Duodenal mucosa (tissue), 2 donors: ENCODE measurements around the gene MTSS2.
A peak's percentile ranks its signal among the peaks of the same experiment; 100 is the strongest.

ENCODE experiments used
- H3K27ac ChIP-seq: one replicate; pipeline ENCODE4 v1.7.0; 2013; ENCODE audit warnings: low read depth, low read length
- H3K27me3 ChIP-seq, 2 donors: one replicate each; pipeline ENCODE4 v1.7.0; 2013; ENCODE audit warnings: low read length in 2 of 2, control low read depth in 1 of 2; ENCODE audit not compliant: insufficient read depth in 2 of 2, control insufficient read depth in 1 of 2
- H3K36me3 ChIP-seq, 2 donors: one replicate each; pipeline ENCODE4 v1.7.0; 2013; ENCODE audit warnings: low read length in 2 of 2, control low read depth in 1 of 2; ENCODE audit not compliant: insufficient read depth in 2 of 2, control insufficient read depth in 1 of 2
- H3K4me1 ChIP-seq, 2 donors: one replicate each; pipeline ENCODE4 v1.7.0; 2013; ENCODE audit warnings: low read length in 2 of 2, control low read depth in 1 of 2; ENCODE audit not compliant: insufficient read depth in 2 of 2, control insufficient read depth in 1 of 2
- H3K4me3 ChIP-seq, 2 donors: one replicate each; pipeline ENCODE4 v1.7.0; 2013; ENCODE audit warnings: low read length in 2 of 2, low read depth in 1 of 2
- H3K9ac ChIP-seq, 2 donors: one replicate each; pipeline ENCODE4 v1.7.0; 2013; ENCODE audit warnings: low read length in 2 of 2, low read depth in 1 of 2
- H3K9me3 ChIP-seq, 2 donors: one replicate each; pipeline ENCODE4 v1.7.0; 2013; ENCODE audit warnings: low read length in 2 of 2, control low read depth in 1 of 2; ENCODE audit not compliant: control insufficient read depth in 1 of 2

The MTSS2 gene

DNA sequence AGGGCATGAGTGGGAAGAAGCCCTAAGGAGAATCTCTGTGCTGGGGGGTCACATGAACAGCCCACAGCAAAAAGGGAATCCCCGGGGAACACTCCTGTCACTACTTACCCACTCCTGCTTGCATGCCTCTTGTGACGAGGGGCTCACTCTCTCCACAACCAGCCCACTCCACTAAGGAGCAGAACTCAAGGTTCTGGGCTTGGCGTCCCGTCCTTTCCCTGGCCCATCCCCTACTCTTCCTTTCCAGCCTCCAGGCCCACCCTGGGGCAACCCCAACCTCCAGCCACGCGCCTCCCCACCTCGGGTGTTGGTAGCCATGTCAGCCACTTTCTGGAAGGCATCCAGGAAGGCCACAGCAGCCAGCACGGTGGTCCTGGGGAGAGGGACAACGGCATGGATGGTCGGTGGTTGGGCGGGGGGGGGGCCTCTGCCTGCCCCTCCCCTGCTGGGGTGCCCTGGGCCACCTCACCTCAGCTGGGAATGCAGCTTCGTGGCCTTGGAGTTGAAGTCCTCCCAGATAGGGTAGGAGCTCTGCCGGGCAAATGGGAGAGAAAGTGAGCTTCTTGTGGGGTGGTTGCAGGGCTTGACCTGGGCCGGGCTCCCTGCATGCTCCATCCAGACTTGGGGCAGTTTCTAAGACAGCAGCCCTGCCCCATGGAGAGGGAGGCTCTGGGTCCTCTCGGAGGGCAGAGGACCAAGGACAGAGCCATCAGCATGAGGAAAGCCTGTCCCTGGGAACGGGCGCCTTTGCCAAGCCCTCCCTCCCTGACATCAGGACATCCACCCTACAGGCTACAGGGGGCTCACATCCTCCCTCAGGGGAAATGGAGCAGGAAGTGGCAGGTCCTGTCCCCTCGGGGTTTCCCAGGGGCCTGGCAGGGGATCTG, 5.1 kb downstream of the MTSS2 start:
- Histone ChIP-seq H3K36me3 (peaks cover 0 to 17% of the 10 kb centered on the region in 2 donors), H3K4me3 (no peak overlapping the region), H3K4me1 (peaks cover 0 to 25% of the 10 kb centered on the region in 2 donors)

DNA sequence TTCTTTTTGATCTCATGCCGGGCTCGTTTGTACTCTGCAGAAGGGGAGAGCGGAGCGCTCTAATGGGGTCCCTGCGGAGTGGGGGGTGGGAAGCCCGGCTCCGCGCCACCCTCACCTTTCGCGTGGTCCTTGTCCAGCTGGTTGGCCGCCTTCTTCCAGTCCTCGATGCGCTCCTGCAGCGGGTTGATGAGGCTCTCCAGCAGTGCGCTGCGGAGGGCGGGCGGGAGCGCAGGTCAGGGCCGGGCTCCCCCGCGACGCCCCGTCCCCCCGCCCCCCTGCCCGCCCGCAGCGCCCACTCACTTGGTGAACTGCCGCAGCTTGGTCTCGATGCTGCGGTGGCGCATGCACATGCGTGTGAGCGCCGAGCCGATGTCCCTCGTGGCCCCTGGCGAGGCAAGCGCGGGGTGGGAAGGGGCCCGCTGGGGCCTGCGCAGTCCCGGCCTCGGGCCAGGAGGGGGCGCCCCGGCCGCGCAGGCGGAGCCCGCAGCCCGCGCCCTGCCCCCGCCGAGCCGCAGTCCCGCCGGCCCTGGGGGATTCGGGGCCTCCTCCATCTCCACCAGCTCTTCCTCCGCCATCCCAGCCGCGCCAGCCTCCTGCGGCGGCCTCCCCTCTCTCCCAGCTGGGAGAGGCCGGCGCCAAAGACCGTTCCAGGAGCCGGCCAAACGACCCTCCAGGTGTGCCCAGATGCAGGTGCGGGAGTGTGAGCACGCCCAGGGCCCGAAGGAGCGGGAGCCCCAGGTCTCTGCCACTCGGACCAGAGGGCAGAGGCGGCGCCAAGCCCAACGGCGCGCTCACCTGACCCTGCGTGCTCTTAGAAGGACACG, 6.0 kb downstream of the MTSS2 start:
- no peak overlapping the region for H3K9ac ChIP-seq
- peaks cover 0 to 17% of the 10 kb centered on the region in 2 donors for H3K36me3 ChIP-seq
- H3K27me3 ChIP-seq: no peaks in the 10 kb centered on the region

More for the DNA sequence above, 5.1 kb downstream of the MTSS2 start:
- no peak overlapping the region for H3K9ac ChIP-seq
- peak overlapping the region; percentile 20 for H3K27ac ChIP-seq
- H3K27me3 ChIP-seq: no peaks in the 10 kb centered on the region
- H3K9me3 ChIP-seq: no peaks in the 10 kb centered on the region

DNA sequence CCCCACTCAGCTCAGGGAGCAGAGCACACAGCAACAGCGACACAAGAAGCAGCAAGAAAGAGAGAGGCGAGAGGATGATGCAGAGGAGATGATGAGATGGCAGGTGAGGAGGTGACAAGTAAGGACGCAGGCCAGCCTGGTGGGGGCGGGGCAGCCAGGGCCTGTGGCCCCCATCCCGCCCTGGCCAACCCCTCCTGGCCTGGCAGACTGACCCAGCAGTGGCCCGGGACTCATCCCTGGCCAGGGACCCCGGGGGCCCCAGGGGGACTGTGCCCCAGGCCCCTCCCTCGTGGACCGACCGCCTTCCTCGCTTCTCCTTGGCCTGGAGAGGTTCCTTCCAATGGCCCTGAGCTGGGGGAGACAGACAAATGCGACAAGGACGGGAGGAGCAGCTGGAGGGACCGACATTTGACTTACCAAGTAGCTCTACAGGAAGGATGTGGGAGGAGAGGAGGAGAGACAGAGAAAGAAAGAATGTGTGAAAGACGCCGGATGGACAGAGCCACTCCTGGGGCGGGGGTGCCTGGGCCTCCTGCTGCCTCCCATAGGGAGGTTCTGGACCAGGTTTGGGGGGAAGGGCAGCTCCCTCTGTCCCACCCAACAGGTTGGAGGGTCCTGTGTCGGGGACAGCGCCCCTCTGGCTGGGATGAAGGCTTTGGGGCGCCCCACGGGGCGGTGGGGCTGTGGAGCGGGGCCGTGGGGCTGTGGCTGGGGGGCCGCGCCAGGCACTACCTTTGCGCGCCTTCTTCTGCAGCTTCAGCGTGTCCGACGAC, 6.8 kb downstream of the MTSS2 start:
- Histone ChIP-seq H3K9ac (no peak overlapping the region), H3K27me3 (no peaks in the 10 kb centered on the region), H3K36me3 (peaks cover 0 to 22% of the 10 kb centered on the region in 2 donors), H3K4me3 (no peak overlapping the region), H3K9me3 (no peaks in the 10 kb centered on the region), H3K27ac (no peak overlapping the region), H3K4me1 (peaks cover 0 to 21% of the 10 kb centered on the region in 2 donors)

More for the DNA sequence above, 6.0 kb downstream of the MTSS2 start:
- Histone ChIP-seq H3K4me1 (peaks cover 0 to 25% of the 10 kb centered on the region in 2 donors), H3K27ac (no peak overlapping the region), H3K9me3 (no peaks in the 10 kb centered on the region), H3K4me3 (no peak overlapping the region)

DNA sequence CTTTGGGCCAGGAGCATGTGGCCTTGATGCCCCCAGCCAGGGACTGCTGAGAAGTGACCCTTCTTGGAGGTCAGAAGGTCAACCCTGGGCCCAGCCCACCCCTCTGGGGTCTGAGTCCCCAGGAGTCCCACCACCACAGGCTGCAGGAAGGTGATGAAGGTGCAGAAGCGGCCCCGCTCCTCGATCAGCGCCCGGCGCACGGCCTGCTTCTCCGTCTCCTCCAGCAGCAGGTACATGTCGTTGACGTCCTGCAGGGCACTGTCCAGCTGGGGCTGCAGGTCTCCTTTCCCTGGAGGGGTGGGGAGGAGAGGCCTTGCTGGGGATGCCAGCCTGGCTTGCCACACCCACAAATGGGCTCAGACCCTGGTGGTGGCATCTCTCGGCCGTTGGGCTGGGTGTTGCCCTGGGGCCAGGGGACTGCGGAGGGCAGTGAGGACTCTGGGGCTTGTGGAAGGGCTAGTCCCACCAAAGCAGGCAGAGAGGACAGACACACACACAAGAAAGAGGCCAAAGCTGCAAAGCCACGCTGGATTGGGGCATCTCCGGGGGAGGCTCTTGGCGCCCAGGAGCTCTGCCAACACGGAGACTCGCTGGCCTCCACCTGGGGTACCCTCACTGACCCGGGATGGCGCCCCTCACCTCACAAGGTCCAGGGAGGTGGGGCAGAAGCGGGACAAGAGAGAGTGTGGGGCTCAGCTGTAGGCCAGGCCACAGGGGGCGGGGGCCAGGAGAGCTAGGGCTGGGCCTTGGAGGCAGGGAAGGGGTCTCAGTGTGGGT, 7.5 kb downstream of the MTSS2 start:
- Histone ChIP-seq H3K27ac (no peak overlapping the region), H3K27me3 (no peaks in the 10 kb centered on the region), H3K9ac (no peak overlapping the region)

GRCh38 chr16:70677499-70678120, 8.2 kb downstream of the MTSS2 start:
- Histone ChIP-seq H3K36me3 (peaks cover 0 to 23% of the 10 kb centered on the region in 2 donors), H3K4me1 (peaks cover 0 to 11% of the 10 kb centered on the region in 2 donors), H3K9me3 (no peaks in the 10 kb centered on the region), H3K27ac (no peak overlapping the region), H3K27me3 (no peaks in the 10 kb centered on the region), H3K4me3 (no peak overlapping the region), H3K9ac (no peak overlapping the region)

More for the DNA sequence above, 7.5 kb downstream of the MTSS2 start:
- Histone ChIP-seq H3K4me1 (peaks cover 0 to 17% of the 10 kb centered on the region in 2 donors), H3K9me3 (no peaks in the 10 kb centered on the region), H3K36me3 (peaks cover 0 to 23% of the 10 kb centered on the region in 2 donors), H3K4me3 (no peak overlapping the region)

DNA sequence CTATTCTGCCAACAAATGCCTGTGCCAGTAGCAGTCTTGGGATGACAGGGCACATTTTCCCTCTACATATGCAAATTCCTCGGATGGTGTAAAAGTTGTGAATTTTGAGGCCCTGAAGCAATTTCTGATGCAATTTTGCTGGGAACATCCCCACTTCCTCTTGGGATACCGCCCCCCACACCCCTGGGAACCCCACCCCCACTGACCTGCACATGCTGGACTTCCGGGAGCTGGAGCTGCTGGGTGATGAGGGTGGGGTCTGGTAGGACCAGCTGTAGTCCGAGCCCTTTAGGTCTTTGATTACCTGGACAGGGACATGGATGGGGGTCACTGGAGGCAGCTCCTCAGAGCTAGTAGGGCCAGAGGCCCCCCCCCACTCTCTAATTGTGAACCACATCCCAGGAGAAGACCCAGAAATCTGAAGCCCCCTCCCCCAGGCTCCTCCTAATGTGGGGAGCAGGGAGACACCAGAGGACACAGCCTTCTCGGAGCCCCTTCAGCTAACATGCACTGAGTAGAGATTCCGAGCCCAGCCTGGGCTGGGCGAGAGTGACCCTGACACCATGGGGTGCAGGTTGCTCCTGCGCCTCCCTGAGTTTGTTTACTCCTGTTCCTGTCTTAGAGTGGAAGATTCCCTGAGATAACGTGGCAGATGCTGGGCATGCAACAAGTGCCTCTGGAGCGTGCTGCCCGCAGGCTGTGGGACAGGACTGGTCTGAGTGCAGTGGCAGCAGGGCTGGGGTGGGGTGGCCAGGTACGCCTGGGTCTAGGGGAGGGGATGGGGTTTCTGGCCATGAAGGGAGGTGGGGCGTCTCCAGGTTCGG, 9.0 kb downstream of the MTSS2 start:
- Histone ChIP-seq H3K4me3 (no peak overlapping the region), H3K9me3 (no peaks in the 10 kb centered on the region), H3K9ac (no peak overlapping the region), H3K27ac (no peak overlapping the region), H3K27me3 (no peaks in the 10 kb centered on the region), H3K4me1 (peaks cover 0 to 7% of the 10 kb centered on the region in 2 donors), H3K36me3 (peaks cover 0 to 23% of the 10 kb centered on the region in 2 donors)

DNA sequence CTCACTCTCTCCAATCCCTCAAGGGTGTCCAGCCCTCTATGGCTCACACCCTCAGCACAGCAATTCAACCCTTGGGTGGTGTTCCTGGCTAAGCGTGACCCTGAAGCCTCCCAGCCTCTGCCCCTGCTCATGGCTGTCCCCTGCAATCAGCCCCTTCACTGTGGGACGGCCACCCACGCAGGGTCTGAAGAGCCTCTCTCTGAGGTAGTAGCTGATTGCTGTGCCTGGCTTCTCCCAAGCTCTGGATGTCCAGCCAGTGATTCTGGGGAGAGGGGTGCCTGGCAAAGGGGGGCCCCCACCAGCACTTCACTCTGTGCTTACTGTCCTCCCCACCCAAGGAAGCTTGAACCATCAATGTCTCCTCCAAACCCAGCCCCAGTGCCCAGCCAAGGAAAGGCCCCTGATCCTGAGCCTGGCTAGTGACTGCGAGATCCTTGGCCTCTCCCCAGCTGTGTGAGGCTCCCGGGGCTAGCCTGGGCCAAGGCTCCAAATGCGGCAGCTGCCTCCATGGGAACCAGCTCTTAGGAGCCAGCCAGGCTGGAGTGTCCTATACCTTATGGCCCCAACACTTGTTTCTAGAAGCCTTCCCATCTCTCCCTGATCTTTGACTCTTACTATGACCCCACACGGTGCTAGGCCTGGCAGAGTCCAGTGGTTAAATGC, 9.9 kb downstream of the MTSS2 start:
- Histone ChIP-seq H3K27ac (no peak overlapping the region), H3K9me3 (no peaks in the 10 kb centered on the region)

GRCh38 chr16:70674221-70675014, 11.4 kb downstream of the MTSS2 start:
- Histone ChIP-seq H3K27ac (no peak overlapping the region), H3K36me3 (peaks cover 0 to 27% of the 10 kb centered on the region in 2 donors), H3K9me3 (no peaks in the 10 kb centered on the region), H3K4me1 (no peaks in the 10 kb centered on the region), H3K27me3 (no peaks in the 10 kb centered on the region), H3K9ac (no peak overlapping the region), H3K4me3 (no peak overlapping the region)

More for the DNA sequence above, 9.9 kb downstream of the MTSS2 start:
- Histone ChIP-seq H3K4me1 (no peaks in the 10 kb centered on the region), H3K36me3 (peaks cover 0 to 23% of the 10 kb centered on the region in 2 donors), H3K9ac (no peak overlapping the region), H3K4me3 (no peak overlapping the region), H3K27me3 (no peaks in the 10 kb centered on the region)
